ENCODE data around the gene KCTD5. TPM values are rescaled to one million over a fixed set of nuclear protein-coding genes. Genes with fewer than 3 reads are reported as not detected.

The KCTD5 gene
- total RNA-seq, 1 experiment from 2014 or later, result 42.1 TPM

- no peaks in the 10 kb centered on the region for H3K27me3 ChIP-seq (ENCODE audit: insufficient read depth, low read length)
- RAD21 ChIA-PET (ENCODE audit: low non-redundant PET in 1 of 2, low total read pairs in 2 of 2, uncharacterized antibody in 2 of 2, unreplicated experiment in 2 of 2), result no interaction called here
Observed at GRCh38 chr16:2736476-2737237, 54.3 kb downstream of the KCTD5 start.

More at GRCh38 chr16:2736476-2737237, 54.3 kb downstream of the KCTD5 start:
- Histone ChIP-seq H3K4me1 (ENCODE audit: control insufficient read depth in 1 of 2, insufficient read depth in 2 of 2, low read length in 2 of 2) (peaks cover 0 to 14% of the 10 kb centered on the region in 2 experiments; a peak in 3 of 4 replicates), H3K9me3 (ENCODE audit: control insufficient read depth in 1 of 2, insufficient read depth in 1 of 2, low read depth in 1 of 2, low read length in 2 of 2) (no peaks in the 10 kb centered on the region), H3K9me2 (ENCODE audit: insufficient read depth) (no peaks in the 10 kb centered on the region), H2AFZ (ENCODE audit: low read depth, low read length, poor library complexity, severe bottlenecking) (no peak overlapping the region), H3K4me2 (ENCODE audit: low read length) (no peak overlapping the region), H3K4me3 (replicated peaks in 1 of 2; ENCODE audit: low read depth in 1 of 2, low read length in 2 of 2) (no peak overlapping the region), H3K79me2 (ENCODE audit: insufficient read depth, low read length) (no peaks in the 10 kb centered on the region), H3K36me3 (ENCODE audit: control insufficient read depth in 1 of 2, insufficient read depth in 2 of 2, low read length in 2 of 2) (no peaks in the 10 kb centered on the region), H4K20me1 (ENCODE audit: insufficient read depth) (no peaks in the 10 kb centered on the region), H3K27ac (ENCODE audit: low read depth, low read length) (no peak overlapping the region), H3K9ac (ENCODE audit: low read length) (no peak overlapping the region)
- ChIA-PET CTCF (no interaction called here), POLR2A (no interaction called here)
- DNase-seq (ENCODE audit: low read depth, low spot score), result no peak
- intact Hi-C loops (cut with micrococcal nuclease), result no loop called here
- ATAC-seq, result no peak
- no peak for TF ChIP-seq TCF7L2 (IDR thresholded peaks at IDR 0.05; ENCODE audit: borderline replicate concordance, extremely low read depth, insufficient read depth, insufficient read length)
- TF ChIP-seq ZNF274 (IDR thresholded peaks at IDR 0.05; ENCODE audit: low read depth, low read length), result no peak
- TF ChIP-seq, protein P1, sequence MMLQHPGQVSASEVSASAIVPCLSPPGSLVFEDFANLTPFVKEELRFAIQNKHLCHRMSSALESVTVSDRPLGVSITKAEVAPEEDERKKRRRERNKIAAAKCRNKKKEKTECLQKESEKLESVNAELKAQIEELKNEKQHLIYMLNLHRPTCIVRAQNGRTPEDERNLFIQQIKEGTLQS (IDR thresholded peaks at IDR 0.05), result no peak
- TF ChIP-seq ZBTB33 (IDR thresholded peaks at IDR 0.05; ENCODE audit: extremely low read depth, insufficient replicate concordance, low read length), result no peak
- no peak for TF ChIP-seq EZH2phosphoT487 (IDR thresholded peaks at IDR 0.05; ENCODE audit: borderline replicate concordance)
- TF ChIP-seq MAX (IDR thresholded peaks at IDR 0.05), result no peak
- TF ChIP-seq EGR1 (IDR thresholded peaks at IDR 0.05; ENCODE audit: low read depth), result no peak
- no peak for TF ChIP-seq EZH2 (IDR thresholded peaks at IDR 0.05)
- TF ChIP-seq POLR2AphosphoS5 (IDR thresholded peaks at IDR 0.05; ENCODE audit: low read depth, low read length), result no peak
- BruUV-seq (replicated peaks), result no TSS peak
